WTC11 (cell line): ENCODE measurements around the gene KCNG4.

ENCODE experiments used
- JUN ChIP-seq: sonication (generic); formaldehyde crosslinking; IDR thresholded peaks from 2 replicates; pipeline ENCODE4 v1.8.0; 2023; ENCODE audit warnings: mild to moderate bottlenecking, missing genetic modification reagents
- ZNF671 ChIP-seq: fragments of 250-450 bp; sonication (Bioruptor Pico); IDR thresholded peaks from 2 replicates; pipeline ENCODE4 v1.8.0; 2021; ENCODE audit warnings: mild to moderate bottlenecking
- TF ChIP-seq, protein P1 (sequence below): fragments of 200-600 bp; IDR thresholded peaks from 2 replicates; pipeline ENCODE4 v1.8.0; 2022; ENCODE audit warnings: antibody characterized with exemption
- TF ChIP-seq, protein P2 (sequence below): sonication (generic); formaldehyde crosslinking; IDR thresholded peaks from 2 replicates; pipeline ENCODE4 v1.8.0; 2022; ENCODE audit warnings: mild to moderate bottlenecking, missing genetic modification reagents
- TF ChIP-seq, protein P3 (sequence below): sonication (generic); formaldehyde crosslinking; IDR thresholded peaks from 2 replicates; pipeline ENCODE4 v1.8.1; 2023; ENCODE audit warnings: mild to moderate bottlenecking, missing genetic modification reagents, borderline replicate concordance
- TF ChIP-seq, protein P4 (sequence below): sonication (generic); formaldehyde crosslinking; conservative IDR thresholded peaks from 2 replicates; pipeline ENCODE4 v1.8.1; 2022; ENCODE audit warnings: mild to moderate bottlenecking, missing genetic modification reagents

DNA sequence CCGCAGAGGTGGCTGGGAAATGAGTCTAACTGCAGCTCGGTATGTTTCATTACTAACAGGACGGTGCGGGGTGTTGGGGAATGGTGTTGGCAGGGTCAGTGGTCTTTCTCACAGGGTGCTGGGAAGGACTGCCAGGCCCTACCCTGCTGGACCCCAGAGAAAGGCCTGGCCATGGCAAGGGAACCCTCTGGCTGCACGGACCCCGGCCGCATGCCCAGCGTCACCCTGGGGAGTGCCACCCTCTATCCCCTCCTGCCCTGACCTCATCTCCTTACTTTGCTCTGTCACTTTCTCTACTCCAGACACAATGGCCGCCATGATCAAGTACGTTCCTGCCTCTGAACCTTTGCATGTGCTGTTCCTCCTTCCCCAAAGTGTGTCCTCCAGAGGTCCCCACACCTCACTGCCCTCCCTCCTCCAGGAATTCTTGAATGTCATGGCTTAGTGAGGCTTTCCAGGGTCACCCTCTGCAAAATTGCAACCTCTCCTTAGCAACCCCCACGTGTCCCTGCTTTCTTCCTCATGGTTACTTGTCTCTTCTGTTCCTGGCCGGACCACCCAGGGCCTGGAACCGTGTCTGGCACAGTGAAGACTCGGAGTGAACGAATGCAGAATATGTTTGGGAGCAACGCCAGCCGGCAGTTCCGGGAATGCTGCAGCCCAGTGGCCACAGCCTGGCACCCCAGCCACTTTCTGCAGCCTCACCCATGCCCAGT is 33.7 kb downstream of the KCNG4 start:
- TF ChIP-seq, protein P1, sequence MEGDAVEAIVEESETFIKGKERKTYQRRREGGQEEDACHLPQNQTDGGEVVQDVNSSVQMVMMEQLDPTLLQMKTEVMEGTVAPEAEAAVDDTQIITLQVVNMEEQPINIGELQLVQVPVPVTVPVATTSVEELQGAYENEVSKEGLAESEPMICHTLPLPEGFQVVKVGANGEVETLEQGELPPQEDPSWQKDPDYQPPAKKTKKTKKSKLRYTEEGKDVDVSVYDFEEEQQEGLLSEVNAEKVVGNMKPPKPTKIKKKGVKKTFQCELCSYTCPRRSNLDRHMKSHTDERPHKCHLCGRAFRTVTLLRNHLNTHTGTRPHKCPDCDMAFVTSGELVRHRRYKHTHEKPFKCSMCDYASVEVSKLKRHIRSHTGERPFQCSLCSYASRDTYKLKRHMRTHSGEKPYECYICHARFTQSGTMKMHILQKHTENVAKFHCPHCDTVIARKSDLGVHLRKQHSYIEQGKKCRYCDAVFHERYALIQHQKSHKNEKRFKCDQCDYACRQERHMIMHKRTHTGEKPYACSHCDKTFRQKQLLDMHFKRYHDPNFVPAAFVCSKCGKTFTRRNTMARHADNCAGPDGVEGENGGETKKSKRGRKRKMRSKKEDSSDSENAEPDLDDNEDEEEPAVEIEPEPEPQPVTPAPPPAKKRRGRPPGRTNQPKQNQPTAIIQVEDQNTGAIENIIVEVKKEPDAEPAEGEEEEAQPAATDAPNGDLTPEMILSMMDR, result no peak
- TF ChIP-seq, protein P2, sequence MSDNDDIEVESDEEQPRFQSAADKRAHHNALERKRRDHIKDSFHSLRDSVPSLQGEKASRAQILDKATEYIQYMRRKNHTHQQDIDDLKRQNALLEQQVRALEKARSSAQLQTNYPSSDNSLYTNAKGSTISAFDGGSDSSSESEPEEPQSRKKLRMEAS (CRISPR knock-in tag), result no peak
- TF ChIP-seq ZNF671, result no peak
- TF ChIP-seq, protein P3, sequence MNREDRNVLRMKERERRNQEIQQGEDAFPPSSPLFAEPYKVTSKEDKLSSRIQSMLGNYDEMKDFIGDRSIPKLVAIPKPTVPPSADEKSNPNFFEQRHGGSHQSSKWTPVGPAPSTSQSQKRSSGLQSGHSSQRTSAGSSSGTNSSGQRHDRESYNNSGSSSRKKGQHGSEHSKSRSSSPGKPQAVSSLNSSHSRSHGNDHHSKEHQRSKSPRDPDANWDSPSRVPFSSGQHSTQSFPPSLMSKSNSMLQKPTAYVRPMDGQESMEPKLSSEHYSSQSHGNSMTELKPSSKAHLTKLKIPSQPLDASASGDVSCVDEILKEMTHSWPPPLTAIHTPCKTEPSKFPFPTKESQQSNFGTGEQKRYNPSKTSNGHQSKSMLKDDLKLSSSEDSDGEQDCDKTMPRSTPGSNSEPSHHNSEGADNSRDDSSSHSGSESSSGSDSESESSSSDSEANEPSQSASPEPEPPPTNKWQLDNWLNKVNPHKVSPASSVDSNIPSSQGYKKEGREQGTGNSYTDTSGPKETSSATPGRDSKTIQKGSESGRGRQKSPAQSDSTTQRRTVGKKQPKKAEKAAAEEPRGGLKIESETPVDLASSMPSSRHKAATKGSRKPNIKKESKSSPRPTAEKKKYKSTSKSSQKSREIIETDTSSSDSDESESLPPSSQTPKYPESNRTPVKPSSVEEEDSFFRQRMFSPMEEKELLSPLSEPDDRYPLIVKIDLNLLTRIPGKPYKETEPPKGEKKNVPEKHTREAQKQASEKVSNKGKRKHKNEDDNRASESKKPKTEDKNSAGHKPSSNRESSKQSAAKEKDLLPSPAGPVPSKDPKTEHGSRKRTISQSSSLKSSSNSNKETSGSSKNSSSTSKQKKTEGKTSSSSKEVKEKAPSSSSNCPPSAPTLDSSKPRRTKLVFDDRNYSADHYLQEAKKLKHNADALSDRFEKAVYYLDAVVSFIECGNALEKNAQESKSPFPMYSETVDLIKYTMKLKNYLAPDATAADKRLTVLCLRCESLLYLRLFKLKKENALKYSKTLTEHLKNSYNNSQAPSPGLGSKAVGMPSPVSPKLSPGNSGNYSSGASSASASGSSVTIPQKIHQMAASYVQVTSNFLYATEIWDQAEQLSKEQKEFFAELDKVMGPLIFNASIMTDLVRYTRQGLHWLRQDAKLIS (CRISPR knock-in tag), result no peak
- no peak for TF ChIP-seq JUN (CRISPR knock-in tag)
- TF ChIP-seq, protein P4, sequence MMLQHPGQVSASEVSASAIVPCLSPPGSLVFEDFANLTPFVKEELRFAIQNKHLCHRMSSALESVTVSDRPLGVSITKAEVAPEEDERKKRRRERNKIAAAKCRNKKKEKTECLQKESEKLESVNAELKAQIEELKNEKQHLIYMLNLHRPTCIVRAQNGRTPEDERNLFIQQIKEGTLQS (CRISPR knock-in tag), result no peak
